Liver (tissue), 9 donors: ENCODE results near the gene HPN. TPM values are rescaled to one million over a fixed set of nuclear protein-coding genes. Genes with fewer than 3 reads are reported as not detected.

ENCODE experiments used
- DNase-seq: peaks from one replicate; pipeline ENCODE4 v3.0.0-alpha.2; 2017; ENCODE audit warnings: low spot score
- H3K27ac ChIP-seq, 2 donors: one replicate each; pipeline ENCODE4 v1.7.0; 2013; ENCODE audit warnings: inconsistent platforms in 2 of 2, low read length in 2 of 2, control low read depth in 1 of 2, low read depth in 1 of 2, mild to moderate bottlenecking in 1 of 2
- H3K27me3 ChIP-seq, 4 donors: one replicate each; pipeline versions ENCODE4 v1.6.1 to v1.7.0; 2013; ENCODE audit warnings: low read length in 3 of 4, inconsistent platforms in 1 of 4, mild to moderate bottlenecking in 1 of 4, moderate library complexity in 1 of 4; ENCODE audit not compliant: control insufficient read depth in 4 of 4, insufficient read depth in 4 of 4
- H3K36me3 ChIP-seq, 4 donors: one replicate each; pipeline versions ENCODE4 v1.6.1 to v1.7.0; 2013; ENCODE audit warnings: low read length in 3 of 4, mild to moderate bottlenecking in 3 of 4, low read depth in 1 of 4, moderate library complexity in 1 of 4; ENCODE audit not compliant: control insufficient read depth in 4 of 4, insufficient read depth in 3 of 4
- H3K4me1 ChIP-seq, 4 donors: one replicate each; pipeline versions ENCODE4 v1.6.1 to v1.7.0; 2013; ENCODE audit warnings: low read length in 3 of 4, mild to moderate bottlenecking in 3 of 4, moderate library complexity in 1 of 4; ENCODE audit not compliant: control insufficient read depth in 4 of 4, insufficient read depth in 4 of 4
- H3K4me3 ChIP-seq, 3 donors: one replicate each; pipeline versions ENCODE4 v1.6.1 to v1.7.0; 2013; ENCODE audit warnings: low read length in 3 of 3, control low read depth in 1 of 3, low read depth in 1 of 3, mild to moderate bottlenecking in 1 of 3
- H3K9ac ChIP-seq, 2 donors: one replicate each; pipeline ENCODE4 v1.7.0; 2013; ENCODE audit warnings: low read length in 2 of 2, mild to moderate bottlenecking in 2 of 2, moderate library complexity in 2 of 2, control low read depth in 1 of 2, low read depth in 1 of 2
- H3K9me3 ChIP-seq, 4 donors: one replicate each; pipeline versions ENCODE4 v1.6.1 to v1.7.0; 2013; ENCODE audit warnings: low read length in 3 of 4; ENCODE audit not compliant: control insufficient read depth in 4 of 4
- CTCF ChIP-seq: fragments of 150-350 bp; IDR thresholded peaks from 2 replicates; pipeline ENCODE4 v1.5.1; 2017; ENCODE audit warnings: improper control_type of control experiment, low read depth, low read length; ENCODE audit not compliant: missing input control
- EGR1 ChIP-seq, 2 donors: IDR thresholded peaks; 2 replicates each; pipeline ENCODE4 v1.6.1; 2016 to 2018; ENCODE audit warnings: antibody characterized with exemption in 2 of 2, low read depth in 2 of 2
- FOXA1 ChIP-seq: IDR thresholded peaks from 2 replicates; pipeline ENCODE4 v1.6.1; 2016; ENCODE audit warnings: antibody characterized with exemption
- FOXA2 ChIP-seq: IDR thresholded peaks from 2 replicates; pipeline ENCODE4 v1.6.1; 2016; ENCODE audit warnings: antibody characterized with exemption
- GABPA ChIP-seq, 2 donors: IDR thresholded peaks in 1 of 2; conservative IDR thresholded peaks in 1 of 2; 2 replicates each; pipeline ENCODE4 v1.6.1; 2016; ENCODE audit warnings: antibody characterized with exemption in 2 of 2, mild to moderate bottlenecking in 1 of 2, moderate library complexity in 1 of 2
- HNF4A ChIP-seq, 2 donors: conservative IDR thresholded peaks; 2 replicates each; pipeline ENCODE4 v1.6.1; 2016; ENCODE audit warnings: antibody characterized with exemption in 2 of 2, mild to moderate bottlenecking in 2 of 2
- HNF4G ChIP-seq: IDR thresholded peaks from 2 replicates; pipeline ENCODE4 v1.6.1; 2016; ENCODE audit warnings: antibody characterized with exemption
- JUND ChIP-seq, 2 donors: IDR thresholded peaks; 2 replicates each; pipeline ENCODE4 v1.6.1; 2016; ENCODE audit warnings: antibody characterized with exemption in 2 of 2
- MAX ChIP-seq: IDR thresholded peaks from 2 replicates; pipeline ENCODE4 v1.6.1; 2016; ENCODE audit warnings: antibody characterized with exemption
- NR2F2 ChIP-seq: IDR thresholded peaks from 2 replicates; pipeline ENCODE4 v1.6.1; 2016; ENCODE audit warnings: antibody characterized with exemption
- RAD21 ChIP-seq, 2 donors: IDR thresholded peaks; 2 replicates each; pipeline ENCODE4 v1.6.1; 2016; ENCODE audit warnings: antibody characterized with exemption in 2 of 2, mild to moderate bottlenecking in 2 of 2
- RXRA ChIP-seq, 2 donors: IDR thresholded peaks; 2 replicates each; pipeline ENCODE4 v1.6.1; 2017 to 2018; ENCODE audit warnings: antibody characterized with exemption in 2 of 2, mild to moderate bottlenecking in 1 of 2
- SP1 ChIP-seq: IDR thresholded peaks from 2 replicates; pipeline ENCODE4 v1.6.1; 2018; ENCODE audit warnings: antibody characterized with exemption, mild to moderate bottlenecking
- TAF1 ChIP-seq: conservative IDR thresholded peaks from 2 replicates; pipeline ENCODE4 v1.6.1; 2016; ENCODE audit warnings: antibody characterized with exemption, mild to moderate bottlenecking
- YY1 ChIP-seq: IDR thresholded peaks from 2 replicates; pipeline ENCODE4 v1.6.1; 2016; ENCODE audit warnings: antibody characterized with exemption, mild to moderate bottlenecking
- ZBTB33 ChIP-seq: IDR thresholded peaks from 2 replicates; pipeline ENCODE4 v1.6.1; 2016; ENCODE audit warnings: antibody characterized with exemption
- WGBS: extraction: QIAGEN DNeasy Blood & Tissue Kit; methylation state at CpG from one replicate; pipeline ENCODE4 v1.1.7; 2013; 5-methylcytosine and 5-hydroxymethylcytosine counted together
- polyA plus RNA-seq, 2 donors: library from polyadenylated mRNA; stranded (reverse) in 1 of 2; unstranded in 1 of 2; fragments of 200-250 nt in 1 of 2; fragments of >200 nt in 1 of 2; fragmentation: Nextera tagmentation in 1 of 2; extraction: Ambion mirVana in 1 of 2; gene quantifications; one replicate each; pipeline versions ENCODE4 v1.2.1 to v1.2.3, GENCODE V29; 2013 to 2015
- total RNA-seq, 2 donors: library from RNA; depleted of rRNA; stranded (reverse); fragments of >200 nt; gene quantifications; one replicate each; pipeline ENCODE4 v1.2.3, GENCODE V29; 2014
- TF ChIP-seq, protein P1 (sequence below): IDR thresholded peaks from 2 replicates; pipeline ENCODE4 v1.6.1; 2016; ENCODE audit warnings: antibody characterized with exemption, mild to moderate bottlenecking
- TF ChIP-seq, protein P2 (sequence below): IDR thresholded peaks from 2 replicates; pipeline ENCODE4 v1.6.1; 2016; ENCODE audit warnings: antibody characterized with exemption
- donor health status: healthy.
- donor health status: healthy.
- donor health status: healthy.
- donor health status: healthy.
- donor health status: healthy.

Gene HPN
- total and polyA plus RNA-seq, 4 donors = 130 to 535 (median 335) TPM

DNA sequence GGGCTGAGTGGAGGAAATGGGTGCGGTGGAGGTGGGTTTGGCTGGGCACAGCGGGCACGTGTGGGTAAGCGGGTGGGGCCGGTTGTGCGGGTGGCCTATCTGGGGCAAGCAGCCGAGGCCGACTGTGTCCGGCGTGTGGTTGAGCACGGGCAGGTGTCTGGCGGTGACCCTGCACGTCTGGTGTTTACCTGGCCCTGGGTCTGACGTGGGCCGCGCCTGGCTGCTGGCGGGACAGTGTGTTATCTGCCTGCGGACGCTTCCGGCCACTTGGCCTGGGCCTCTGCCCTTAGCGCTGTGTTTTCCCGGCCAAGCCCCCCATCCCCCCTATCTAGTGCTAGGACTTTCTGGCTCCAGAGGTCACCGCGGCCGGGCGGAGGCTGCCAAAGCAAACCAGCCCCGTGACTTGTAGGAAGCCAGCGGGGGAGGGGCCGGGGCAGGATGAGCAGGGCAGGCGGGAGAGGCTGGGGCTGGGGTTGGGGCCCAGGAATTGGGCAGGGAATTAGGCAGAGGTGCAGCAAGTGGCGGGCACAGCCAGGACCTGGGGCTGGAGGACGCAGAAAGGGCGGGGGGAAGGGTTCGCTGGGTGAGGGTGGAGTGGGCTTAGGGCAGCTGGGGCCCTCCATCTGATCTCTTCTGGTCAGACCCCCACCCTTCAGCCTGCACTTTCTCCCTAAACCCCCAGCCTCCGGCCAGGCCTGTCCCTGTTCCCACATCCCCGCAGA lies 534 bp upstream of the HPN start (continued):
- TF ChIP-seq, protein P1, sequence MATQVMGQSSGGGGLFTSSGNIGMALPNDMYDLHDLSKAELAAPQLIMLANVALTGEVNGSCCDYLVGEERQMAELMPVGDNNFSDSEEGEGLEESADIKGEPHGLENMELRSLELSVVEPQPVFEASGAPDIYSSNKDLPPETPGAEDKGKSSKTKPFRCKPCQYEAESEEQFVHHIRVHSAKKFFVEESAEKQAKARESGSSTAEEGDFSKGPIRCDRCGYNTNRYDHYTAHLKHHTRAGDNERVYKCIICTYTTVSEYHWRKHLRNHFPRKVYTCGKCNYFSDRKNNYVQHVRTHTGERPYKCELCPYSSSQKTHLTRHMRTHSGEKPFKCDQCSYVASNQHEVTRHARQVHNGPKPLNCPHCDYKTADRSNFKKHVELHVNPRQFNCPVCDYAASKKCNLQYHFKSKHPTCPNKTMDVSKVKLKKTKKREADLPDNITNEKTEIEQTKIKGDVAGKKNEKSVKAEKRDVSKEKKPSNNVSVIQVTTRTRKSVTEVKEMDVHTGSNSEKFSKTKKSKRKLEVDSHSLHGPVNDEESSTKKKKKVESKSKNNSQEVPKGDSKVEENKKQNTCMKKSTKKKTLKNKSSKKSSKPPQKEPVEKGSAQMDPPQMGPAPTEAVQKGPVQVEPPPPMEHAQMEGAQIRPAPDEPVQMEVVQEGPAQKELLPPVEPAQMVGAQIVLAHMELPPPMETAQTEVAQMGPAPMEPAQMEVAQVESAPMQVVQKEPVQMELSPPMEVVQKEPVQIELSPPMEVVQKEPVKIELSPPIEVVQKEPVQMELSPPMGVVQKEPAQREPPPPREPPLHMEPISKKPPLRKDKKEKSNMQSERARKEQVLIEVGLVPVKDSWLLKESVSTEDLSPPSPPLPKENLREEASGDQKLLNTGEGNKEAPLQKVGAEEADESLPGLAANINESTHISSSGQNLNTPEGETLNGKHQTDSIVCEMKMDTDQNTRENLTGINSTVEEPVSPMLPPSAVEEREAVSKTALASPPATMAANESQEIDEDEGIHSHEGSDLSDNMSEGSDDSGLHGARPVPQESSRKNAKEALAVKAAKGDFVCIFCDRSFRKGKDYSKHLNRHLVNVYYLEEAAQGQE = peak; percentile 85
- TF ChIP-seq, protein P2, sequence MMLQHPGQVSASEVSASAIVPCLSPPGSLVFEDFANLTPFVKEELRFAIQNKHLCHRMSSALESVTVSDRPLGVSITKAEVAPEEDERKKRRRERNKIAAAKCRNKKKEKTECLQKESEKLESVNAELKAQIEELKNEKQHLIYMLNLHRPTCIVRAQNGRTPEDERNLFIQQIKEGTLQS = peak; percentile 70
- peak in 1 of 2 donors; percentile 77 for TF ChIP-seq GABPA (IDR thresholded peaks at IDR 0.05 in 1 of 2, conservative IDR thresholded peaks at IDR 0.05 in 1 of 2)
- peak; percentile 65 for TF ChIP-seq HNF4G
- TF ChIP-seq JUND (IDR thresholded peaks at IDR 0.05) = peak; percentile 69 to 75
- peak; percentile 98 for TF ChIP-seq SP1
- TF ChIP-seq NR2F2 = peak; percentile 98

DNA sequence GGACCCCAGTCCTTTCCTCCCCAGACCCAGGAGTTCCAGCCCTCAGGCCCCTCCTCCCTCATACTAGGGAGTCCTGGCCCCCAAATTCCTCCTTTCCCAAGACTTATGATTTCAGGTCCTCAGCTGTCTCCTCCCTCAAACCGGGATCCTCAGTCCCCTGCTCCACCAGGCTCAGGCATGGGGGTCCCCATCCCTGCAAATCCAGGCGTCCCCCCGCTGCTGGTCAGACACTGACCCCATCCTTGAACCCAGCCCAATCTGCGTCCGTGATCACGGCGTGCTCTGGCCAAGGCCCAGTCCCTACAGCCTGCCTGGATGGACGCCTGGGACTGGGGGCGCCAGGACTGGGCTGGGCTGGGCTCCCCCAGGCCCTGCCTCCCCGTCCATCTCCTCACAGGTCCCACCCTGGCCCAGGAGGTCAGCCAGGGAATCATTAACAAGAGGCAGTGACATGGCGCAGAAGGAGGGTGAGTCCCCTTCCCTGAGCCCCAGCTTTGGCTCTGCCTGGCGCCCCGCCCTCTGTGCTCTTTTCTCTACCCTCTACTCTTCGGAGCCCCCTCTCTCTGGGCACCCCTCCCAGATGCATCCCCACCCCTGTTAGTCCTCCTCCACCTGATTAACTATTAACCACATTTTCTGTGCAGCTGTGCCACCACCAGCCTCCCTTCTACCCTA lies 672 bp downstream of the HPN start:
- DNase-seq = peak; percentile 71
- Histone ChIP-seq H3K9ac (peak overlapping the region; percentile 94), H3K9me3 (no peaks in the 10 kb centered on the region), H3K4me1 (peaks cover 26 to 82% (median 41%) of the 10 kb centered on the region in 4 donors), H3K27me3 (no peaks in the 10 kb centered on the region), H3K4me3 (peak overlapping the region; percentile 76 to 93 (median 78)), H3K36me3 (peaks cover 0 to 2% (median 0%) of the 10 kb centered on the region in 4 donors), H3K27ac (peak overlapping the region; percentile 93 to 98)
- 23% methylated on average over 14 of the region's 14 CpGs for WGBS
- TF ChIP-seq ZBTB33 = peak; percentile 84
- TF ChIP-seq CTCF = no peak
- no peak for TF ChIP-seq JUND (IDR thresholded peaks at IDR 0.05)
- peak; percentile 52 for TF ChIP-seq TAF1
- peak; percentile 38 for TF ChIP-seq MAX
- no peak for TF ChIP-seq FOXA2
- TF ChIP-seq, protein P1 = peak; percentile 61
- TF ChIP-seq EGR1 (IDR thresholded peaks at IDR 0.05; ENCODE audit: low read depth in 2 of 2) = peak in 1 of 2 donors; percentile 52
- TF ChIP-seq SP1 = peak; percentile 81
- peak; percentile 29 for TF ChIP-seq FOXA1
- TF ChIP-seq YY1 = peak; percentile 82
- no peak for TF ChIP-seq NR2F2
- TF ChIP-seq, protein P2 = no peak
- TF ChIP-seq HNF4A (conservative IDR thresholded peaks at IDR 0.05) = peak; percentile 32 to 75
- TF ChIP-seq RAD21 (IDR thresholded peaks at IDR 0.05) = peak in 1 of 2 donors; percentile 20
- peak in 1 of 2 donors; percentile 46 for TF ChIP-seq GABPA (IDR thresholded peaks at IDR 0.05 in 1 of 2, conservative IDR thresholded peaks at IDR 0.05 in 1 of 2)
- peak; percentile 86 to 92 for TF ChIP-seq RXRA (IDR thresholded peaks at IDR 0.05)
- peak; percentile 24 for TF ChIP-seq HNF4G
